Measurements from ENCODE around the gene SMIM27.

SMIM27 gene

GRCh38 chr9:32587901-32588300, 35.8 kb downstream of the SMIM27 start:
- no peak for ATAC-seq (ENCODE audit: insufficient read depth, low read depth)
- Histone ChIP-seq H3K36me3 (ENCODE audit: insufficient read depth, low read length) (no peaks in the 10 kb centered on the region), H4K20me1 (ENCODE audit: insufficient read depth, low read length) (no peaks in the 10 kb centered on the region), H3K9ac (ENCODE audit: low read depth, low read length) (no peak overlapping the region), H3K27me3 (ENCODE audit: insufficient read depth, low read length, poor library complexity) (no peaks in the 10 kb centered on the region), H2AFZ (ENCODE audit: low read depth, low read length) (no peak overlapping the region), H3K27ac (ENCODE audit: low read length) (no peak overlapping the region), H3K4me1 (ENCODE audit: insufficient read depth, low read length) (no peaks in the 10 kb centered on the region), H3K9me3 (ENCODE audit: insufficient read depth, low read length, severe bottlenecking) (no peaks in the 10 kb centered on the region), H3K4me3 (ENCODE audit: low read depth in 1 of 2, low read length in 2 of 2) (no peak overlapping the region), H3K79me2 (ENCODE audit: insufficient read depth, low read length) (no peaks in the 10 kb centered on the region), H3K4me2 (ENCODE audit: insufficient read depth, low read length) (no peak overlapping the region)
- no peak for DNase-seq
- TF ChIP-seq EZH2 (IDR thresholded peaks at IDR 0.05; ENCODE audit: borderline replicate concordance, low read depth, low read length, severe bottlenecking) (no peak), CTCF (IDR thresholded peaks at IDR 0.05; ENCODE audit: borderline replicate concordance, extremely low read depth, low read length, poor library complexity, severe bottlenecking) (no peak)

GRCh38 chr9:32589083-32589723, 37.1 kb downstream of the SMIM27 start:
- peak; percentile 75; the same call in 2 of the 3 replicates for ATAC-seq (ENCODE audit: insufficient read depth, low read depth)

GRCh38 chr9:32590476-32590875, 38.3 kb downstream of the SMIM27 start:
- Histone ChIP-seq H4K20me1 (ENCODE audit: insufficient read depth, low read length) (no peaks in the 10 kb centered on the region), H3K9ac (ENCODE audit: low read depth, low read length) (no peak overlapping the region), H2AFZ (ENCODE audit: low read depth, low read length) (no peak overlapping the region), H3K4me1 (ENCODE audit: insufficient read depth, low read length) (no peaks in the 10 kb centered on the region), H3K79me2 (ENCODE audit: insufficient read depth, low read length) (no peaks in the 10 kb centered on the region), H3K9me3 (ENCODE audit: insufficient read depth, low read length, severe bottlenecking) (no peaks in the 10 kb centered on the region), H3K27ac (ENCODE audit: low read length) (no peak overlapping the region), H3K4me2 (ENCODE audit: insufficient read depth, low read length) (no peak overlapping the region), H3K4me3 (ENCODE audit: low read depth in 1 of 2, low read length in 2 of 2) (no peak overlapping the region), H3K27me3 (ENCODE audit: insufficient read depth, low read length, poor library complexity) (no peaks in the 10 kb centered on the region), H3K36me3 (ENCODE audit: insufficient read depth, low read length) (no peaks in the 10 kb centered on the region)
- no peak for ATAC-seq (ENCODE audit: insufficient read depth, low read depth)
- DNase-seq: no peak
- TF ChIP-seq CTCF (IDR thresholded peaks at IDR 0.05; ENCODE audit: borderline replicate concordance, extremely low read depth, low read length, poor library complexity, severe bottlenecking) (no peak), EZH2 (IDR thresholded peaks at IDR 0.05; ENCODE audit: borderline replicate concordance, low read depth, low read length, severe bottlenecking) (no peak)

More at GRCh38 chr9:32589083-32589723, 37.1 kb downstream of the SMIM27 start:
- Histone ChIP-seq H3K9me3 (ENCODE audit: insufficient read depth, low read length, severe bottlenecking) (no peaks in the 10 kb centered on the region), H3K4me1 (ENCODE audit: insufficient read depth, low read length) (no peaks in the 10 kb centered on the region), H3K4me2 (ENCODE audit: insufficient read depth, low read length) (no peak overlapping the region), H2AFZ (ENCODE audit: low read depth, low read length) (no peak overlapping the region), H3K36me3 (ENCODE audit: insufficient read depth, low read length) (no peaks in the 10 kb centered on the region), H3K9ac (ENCODE audit: low read depth, low read length) (no peak overlapping the region), H4K20me1 (ENCODE audit: insufficient read depth, low read length) (no peaks in the 10 kb centered on the region), H3K27me3 (ENCODE audit: insufficient read depth, low read length, poor library complexity) (no peaks in the 10 kb centered on the region), H3K79me2 (ENCODE audit: insufficient read depth, low read length) (no peaks in the 10 kb centered on the region), H3K4me3 (ENCODE audit: low read depth in 1 of 2, low read length in 2 of 2) (no peak overlapping the region), H3K27ac (ENCODE audit: low read length) (no peak overlapping the region)
- TF ChIP-seq CTCF (IDR thresholded peaks at IDR 0.05; ENCODE audit: borderline replicate concordance, extremely low read depth, low read length, poor library complexity, severe bottlenecking) (peak; percentile 61), EZH2 (IDR thresholded peaks at IDR 0.05; ENCODE audit: borderline replicate concordance, low read depth, low read length, severe bottlenecking) (no peak)
- no peak for DNase-seq
